MM.1S (cell line): ENCODE measurements around the gene PARD6G.

ENCODE experiments used
- DNase-seq: peaks from one replicate; pipeline ENCODE4 v3.0.0-alpha.2; 2015
- H2AFZ ChIP-seq: fragments of 300-600 bp; sonication (generic); 2 replicates; pipeline ENCODE4 v1.6.0; 2016; ENCODE audit warnings: antibody characterized with exemption, low read length
- H3F3A ChIP-seq: fragments of 300-600 bp; sonication (generic); 2 replicates; pipeline ENCODE4 v1.6.1; 2016; ENCODE audit warnings: mild to moderate bottlenecking, antibody characterized with exemption, low read length, moderate library complexity, mixed read lengths; ENCODE audit not compliant: insufficient read depth
- H3K27ac ChIP-seq: fragments of 300-600 bp; sonication (generic); 2 replicates; pipeline ENCODE4 v1.5.1; 2016; ENCODE audit warnings: mild to moderate bottlenecking, low read length
- H3K27me3 ChIP-seq: fragments of 300-600 bp; sonication (generic); replicated peaks from 2 replicates; pipeline ENCODE4 v1.6.0; 2016; ENCODE audit warnings: low read length; ENCODE audit not compliant: insufficient read depth
- H3K36me3 ChIP-seq: fragments of 300-600 bp; sonication (generic); replicated peaks from 2 replicates; pipeline ENCODE4 v1.6.1; 2016; ENCODE audit warnings: mild to moderate bottlenecking, low read length, mixed read lengths; ENCODE audit not compliant: insufficient read depth
- H3K4me1 ChIP-seq: fragments of 300-600 bp; sonication (generic); 2 replicates; pipeline ENCODE4 v1.6.1; 2016; ENCODE audit warnings: low read length, mixed read lengths
- H3K4me2 ChIP-seq: fragments of 300-600 bp; sonication (generic); 2 replicates; pipeline ENCODE4 v1.6.0; 2016; ENCODE audit warnings: low read depth, low read length
- H3K4me3 ChIP-seq: fragments of 300-600 bp; sonication (generic); 2 replicates; pipeline ENCODE4 v1.5.1; 2016; ENCODE audit warnings: low read length, mixed read lengths
- H3K79me2 ChIP-seq: fragments of 300-600 bp; sonication (generic); 2 replicates; pipeline ENCODE4 v1.6.1; 2016; ENCODE audit warnings: mixed run types, low read length, mixed read lengths
- H3K9ac ChIP-seq: fragments of 300-600 bp; sonication (generic); 2 replicates; pipeline ENCODE4 v1.6.1; 2016; ENCODE audit warnings: low read length, mixed read lengths
- H3K9me2 ChIP-seq: fragments of 300-600 bp; sonication (generic); replicated peaks from 2 replicates; pipeline ENCODE4 v1.6.1; 2016; ENCODE audit warnings: mild to moderate bottlenecking, low read length, mixed read lengths; ENCODE audit not compliant: insufficient read depth
- H3K9me3 ChIP-seq: fragments of 300-600 bp; sonication (generic); replicated peaks from 2 replicates; pipeline ENCODE4 v1.6.1; 2016; ENCODE audit warnings: mild to moderate bottlenecking, low read length, mixed read lengths; ENCODE audit not compliant: insufficient read depth
- H4K20me1 ChIP-seq: fragments of 300-600 bp; sonication (generic); 2 replicates; pipeline ENCODE4 v1.6.1; 2016; ENCODE audit warnings: mild to moderate bottlenecking, low read length, moderate library complexity, mixed read lengths; ENCODE audit not compliant: insufficient read depth
- EZH2 ChIP-seq: fragments of 300-600 bp; sonication (generic); optimal IDR thresholded peaks from 2 replicates; pipeline ENCODE3; 2017; ENCODE audit warnings: low read depth, mild to moderate bottlenecking, antibody characterized with exemption, low read length, mixed read lengths
- EZH2phosphoT487 ChIP-seq: fragments of 300-600 bp; sonication (generic); IDR thresholded peaks from 2 replicates; pipeline ENCODE4 v1.6.1; 2018; ENCODE audit warnings: antibody characterized with exemption, low read length
- TF ChIP-seq, protein P1 (sequence below): fragments of 300-600 bp; sonication (generic); IDR thresholded peaks from 2 replicates; pipeline ENCODE4 v1.5.1; 2016; ENCODE audit warnings: antibody characterized with exemption, low read length, mixed read lengths

PARD6G gene

DNA sequence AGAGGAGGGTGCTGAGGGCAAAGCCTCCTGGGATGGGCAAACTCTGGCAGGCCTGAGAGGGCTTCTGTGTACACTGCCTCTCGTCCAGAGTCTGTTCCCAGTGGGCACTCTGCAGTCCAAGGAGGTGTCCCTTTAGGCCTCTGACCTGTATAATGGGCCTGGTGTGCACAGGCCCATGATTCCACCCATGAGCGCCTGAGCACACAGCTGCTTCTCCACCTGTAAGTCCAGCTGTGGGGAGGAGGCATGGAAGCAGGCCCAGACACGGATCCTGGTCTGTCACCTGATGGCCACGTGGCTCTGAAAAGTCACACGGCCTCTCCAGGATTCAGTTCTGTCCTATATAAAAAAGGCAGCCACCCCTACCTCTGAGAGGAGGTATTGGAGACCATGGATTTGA, 57.0 kb downstream of the PARD6G start:
- Histone ChIP-seq H3K9ac (no peak overlapping the region), H3K4me3 (no peak overlapping the region), H3K9me3 (no peaks in the 10 kb centered on the region), H3K4me2 (no peak overlapping the region), H3K9me2 (no peaks in the 10 kb centered on the region), H3K27me3 (no peaks in the 10 kb centered on the region), H3K79me2 (no peaks in the 10 kb centered on the region), H3K4me1 (no peaks in the 10 kb centered on the region), H3K27ac (no peak overlapping the region), H3F3A (no peaks in the 10 kb centered on the region), H2AFZ (no peak overlapping the region), H3K36me3 (no peaks in the 10 kb centered on the region), H4K20me1 (no peaks in the 10 kb centered on the region)
- TF ChIP-seq EZH2phosphoT487 (no peak), EZH2 (no peak)
- TF ChIP-seq, protein P1, sequence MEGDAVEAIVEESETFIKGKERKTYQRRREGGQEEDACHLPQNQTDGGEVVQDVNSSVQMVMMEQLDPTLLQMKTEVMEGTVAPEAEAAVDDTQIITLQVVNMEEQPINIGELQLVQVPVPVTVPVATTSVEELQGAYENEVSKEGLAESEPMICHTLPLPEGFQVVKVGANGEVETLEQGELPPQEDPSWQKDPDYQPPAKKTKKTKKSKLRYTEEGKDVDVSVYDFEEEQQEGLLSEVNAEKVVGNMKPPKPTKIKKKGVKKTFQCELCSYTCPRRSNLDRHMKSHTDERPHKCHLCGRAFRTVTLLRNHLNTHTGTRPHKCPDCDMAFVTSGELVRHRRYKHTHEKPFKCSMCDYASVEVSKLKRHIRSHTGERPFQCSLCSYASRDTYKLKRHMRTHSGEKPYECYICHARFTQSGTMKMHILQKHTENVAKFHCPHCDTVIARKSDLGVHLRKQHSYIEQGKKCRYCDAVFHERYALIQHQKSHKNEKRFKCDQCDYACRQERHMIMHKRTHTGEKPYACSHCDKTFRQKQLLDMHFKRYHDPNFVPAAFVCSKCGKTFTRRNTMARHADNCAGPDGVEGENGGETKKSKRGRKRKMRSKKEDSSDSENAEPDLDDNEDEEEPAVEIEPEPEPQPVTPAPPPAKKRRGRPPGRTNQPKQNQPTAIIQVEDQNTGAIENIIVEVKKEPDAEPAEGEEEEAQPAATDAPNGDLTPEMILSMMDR, result no peak
- no peak for DNase-seq

DNA sequence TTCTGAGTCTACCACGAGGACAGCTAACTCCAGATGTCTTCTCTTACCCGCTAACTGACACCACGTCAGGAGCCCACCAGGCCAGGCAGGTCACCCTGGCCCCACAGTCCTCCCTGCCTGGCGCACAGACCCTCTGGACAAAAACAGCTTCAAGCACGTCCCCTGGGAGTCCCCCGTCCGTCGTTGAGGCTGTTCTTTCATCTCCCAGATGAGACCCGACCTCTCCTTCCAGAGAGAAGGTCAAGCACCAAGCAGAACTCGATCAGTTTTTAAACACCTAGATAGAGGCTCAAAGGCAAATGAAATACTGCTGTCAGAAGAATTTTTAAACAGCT, 57.8 kb downstream of the PARD6G start:
- H3K79me2 ChIP-seq, result no peaks in the 10 kb centered on the region
- no peaks in the 10 kb centered on the region for H3F3A ChIP-seq
- no peaks in the 10 kb centered on the region for H3K9me2 ChIP-seq
- H3K9ac ChIP-seq, result no peak overlapping the region
- H4K20me1 ChIP-seq, result no peaks in the 10 kb centered on the region
- TF ChIP-seq EZH2phosphoT487, result no peak
- TF ChIP-seq, protein P1, result no peak
- TF ChIP-seq EZH2, result no peak
- H3K36me3 ChIP-seq, result no peaks in the 10 kb centered on the region
- H2AFZ ChIP-seq, result no peak overlapping the region
- H3K27me3 ChIP-seq, result no peaks in the 10 kb centered on the region
- no peak overlapping the region for H3K27ac ChIP-seq
- H3K9me3 ChIP-seq, result no peaks in the 10 kb centered on the region
- no peaks in the 10 kb centered on the region for H3K4me1 ChIP-seq
- no peak overlapping the region for H3K4me3 ChIP-seq
- no peak for DNase-seq
- no peak overlapping the region for H3K4me2 ChIP-seq

DNA sequence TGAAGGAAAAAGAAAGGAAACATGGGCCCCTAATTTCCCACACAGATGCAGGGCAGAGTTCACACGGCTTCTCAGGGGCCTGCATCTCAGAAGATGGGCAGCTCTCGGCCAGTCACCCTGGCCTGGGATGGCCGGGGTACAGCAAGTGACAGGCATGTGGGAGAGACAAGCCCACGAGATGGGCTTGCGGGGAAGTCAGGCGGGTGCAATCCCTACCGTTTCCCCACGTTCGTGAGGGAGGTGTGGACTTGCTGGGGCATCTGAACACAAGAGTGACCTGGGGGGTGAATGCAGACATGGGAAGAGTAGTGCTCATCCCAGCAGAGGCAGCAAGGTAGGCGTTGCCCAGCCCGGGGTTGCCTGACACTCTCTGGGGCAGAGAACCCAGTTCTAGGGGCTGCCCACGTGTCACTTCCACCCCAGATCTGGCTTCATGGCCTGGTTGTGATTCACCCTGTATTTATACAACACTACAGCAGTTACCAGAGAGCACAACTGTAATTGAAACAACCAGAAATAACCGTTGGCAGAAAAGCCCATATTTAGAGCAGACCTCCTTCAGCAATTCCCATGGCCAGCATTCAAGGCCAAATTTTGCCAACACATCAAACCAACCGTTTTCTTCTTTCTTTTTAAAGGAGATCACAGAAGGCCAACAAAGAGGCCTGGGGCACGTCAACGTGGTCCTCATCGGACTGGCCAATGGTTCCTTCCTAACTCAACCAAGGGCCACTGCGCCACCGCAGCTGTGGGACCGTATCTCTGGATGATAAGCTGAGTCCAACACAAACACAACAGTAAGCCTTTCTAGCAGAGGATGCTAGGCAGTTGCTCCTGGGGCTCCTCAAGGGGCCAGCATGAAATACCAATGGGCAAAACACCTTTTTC, 58.4 kb downstream of the PARD6G start:
- no peaks in the 10 kb centered on the region for H4K20me1 ChIP-seq
- H2AFZ ChIP-seq, result no peak overlapping the region
- H3K4me3 ChIP-seq, result no peak overlapping the region
- no peak overlapping the region for H3K27ac ChIP-seq
- no peaks in the 10 kb centered on the region for H3K36me3 ChIP-seq
- no peaks in the 10 kb centered on the region for H3K9me2 ChIP-seq
- H3F3A ChIP-seq, result no peaks in the 10 kb centered on the region
- no peak overlapping the region for H3K9ac ChIP-seq
- H3K27me3 ChIP-seq, result no peaks in the 10 kb centered on the region
- H3K4me2 ChIP-seq, result no peak overlapping the region
- H3K79me2 ChIP-seq, result no peaks in the 10 kb centered on the region
- no peaks in the 10 kb centered on the region for H3K4me1 ChIP-seq
- H3K9me3 ChIP-seq, result no peaks in the 10 kb centered on the region
- TF ChIP-seq EZH2 (no peak), EZH2phosphoT487 (no peak)
- TF ChIP-seq, protein P1, result no peak
- no peak for DNase-seq
